A673 (cell line): Measurements from ENCODE around the gene ORM2. TPM values are rescaled to one million over a fixed set of nuclear protein-coding genes. Genes with fewer than 3 reads are reported as not detected.

Source experiments
- BruUV-seq: library from RNA; stranded (reverse); fragments of 400-500 nt; replicated peaks from 2 replicates; lab custom pipeline; 2021; lab: Mats Ljungman, UMichigan
- CTCF ChIA-PET: fragments of 300-600 bp; sonication (Branson Sonifier 250); formaldehyde crosslinking; loops from one replicate; lab custom pipeline; 2022; ENCODE audit warnings: antibody characterized with exemption; lab: Charles Lee
- POLR2A ChIA-PET: fragments of 300-600 bp; sonication (Branson Sonifier 250); formaldehyde crosslinking; loops from one replicate; lab custom pipeline; 2022; ENCODE audit warnings: antibody characterized with exemption; ENCODE audit not compliant: low non-redundant PET; lab: Charles Lee
- DNase-seq: peaks from one replicate; pipeline ENCODE4 v3.0.0-alpha.2; 2015; ENCODE audit warnings: low spot score
- H3K27ac ChIP-seq: fragments of 200-600 bp; sonication (generic); 2 replicates; pipeline ENCODE4 v1.5.1; 2016; ENCODE audit warnings: mixed run types, low read depth, mild to moderate bottlenecking, mixed read lengths, antibody characterized with exemption, low read length; ENCODE audit not compliant: poor library complexity, severe bottlenecking
- H3K27me3 ChIP-seq: fragments of 200-600 bp; sonication (generic); replicated peaks from 2 replicates; pipeline ENCODE4 v1.6.1; 2017; ENCODE audit warnings: mixed run types, low read depth, mild to moderate bottlenecking, mixed read lengths, antibody characterized with exemption, low read length; ENCODE audit not compliant: insufficient read depth, poor library complexity
- H3K36me3 ChIP-seq: fragments of 200-600 bp; sonication (generic); 2 replicates; pipeline ENCODE4 v1.6.1; 2016; ENCODE audit warnings: mixed run types, mild to moderate bottlenecking, mixed read lengths, antibody characterized with exemption, low read length; ENCODE audit not compliant: insufficient read depth, poor library complexity, severe bottlenecking
- H3K4me1 ChIP-seq: fragments of 200-600 bp; sonication (generic); 2 replicates; pipeline ENCODE4 v1.6.1; 2017; ENCODE audit warnings: mixed run types, mild to moderate bottlenecking, mixed read lengths, antibody characterized with exemption, low read length; ENCODE audit not compliant: insufficient read depth, poor library complexity, severe bottlenecking
- H3K4me3 ChIP-seq: fragments of 200-600 bp; sonication (generic); 2 replicates; pipeline ENCODE4 v1.5.1; 2016; ENCODE audit warnings: low read depth, mixed run types, mild to moderate bottlenecking, mixed read lengths, low read length; ENCODE audit not compliant: poor library complexity, severe bottlenecking
- H3K9me3 ChIP-seq: fragments of 200-600 bp; sonication (generic); 2 replicates; pipeline ENCODE4 v1.6.1; 2016; ENCODE audit warnings: mixed run types, low read depth, mild to moderate bottlenecking, mixed read lengths, antibody characterized with exemption, low read length; ENCODE audit not compliant: poor library complexity, severe bottlenecking
- CTCF ChIP-seq: fragments of 300-800, 200-600 bp; sonication (generic); conservative IDR thresholded peaks from 2 replicates; pipeline ENCODE4 v1.5.1; 2017; ENCODE audit warnings: low read depth, mild to moderate bottlenecking, antibody characterized with exemption, low read length, moderate library complexity, mixed read lengths
- EZH2 ChIP-seq: fragments of 200-600 bp; sonication (generic); IDR thresholded peaks from 2 replicates; pipeline ENCODE4 v1.6.1; 2017; ENCODE audit warnings: borderline replicate concordance, low read depth, mild to moderate bottlenecking, mixed read lengths, antibody characterized with exemption, low read length; ENCODE audit not compliant: poor library complexity, severe bottlenecking
- intact Hi-C: fragments of 100-400 bp; cut with micrococcal nuclease; formaldehyde crosslinking; loops from one replicate; pipeline ENCODE4 v1.10.0; 2022; ENCODE audit not compliant: unreplicated experiment
- total RNA-seq: library from RNA; stranded (reverse); gene quantifications from 2 replicates; pipeline ENCODE4 v1.2.3, GENCODE V29; 2021

ORM2 gene
- total RNA-seq, 1 experiment from 2014 or later, result not detected

DNA sequence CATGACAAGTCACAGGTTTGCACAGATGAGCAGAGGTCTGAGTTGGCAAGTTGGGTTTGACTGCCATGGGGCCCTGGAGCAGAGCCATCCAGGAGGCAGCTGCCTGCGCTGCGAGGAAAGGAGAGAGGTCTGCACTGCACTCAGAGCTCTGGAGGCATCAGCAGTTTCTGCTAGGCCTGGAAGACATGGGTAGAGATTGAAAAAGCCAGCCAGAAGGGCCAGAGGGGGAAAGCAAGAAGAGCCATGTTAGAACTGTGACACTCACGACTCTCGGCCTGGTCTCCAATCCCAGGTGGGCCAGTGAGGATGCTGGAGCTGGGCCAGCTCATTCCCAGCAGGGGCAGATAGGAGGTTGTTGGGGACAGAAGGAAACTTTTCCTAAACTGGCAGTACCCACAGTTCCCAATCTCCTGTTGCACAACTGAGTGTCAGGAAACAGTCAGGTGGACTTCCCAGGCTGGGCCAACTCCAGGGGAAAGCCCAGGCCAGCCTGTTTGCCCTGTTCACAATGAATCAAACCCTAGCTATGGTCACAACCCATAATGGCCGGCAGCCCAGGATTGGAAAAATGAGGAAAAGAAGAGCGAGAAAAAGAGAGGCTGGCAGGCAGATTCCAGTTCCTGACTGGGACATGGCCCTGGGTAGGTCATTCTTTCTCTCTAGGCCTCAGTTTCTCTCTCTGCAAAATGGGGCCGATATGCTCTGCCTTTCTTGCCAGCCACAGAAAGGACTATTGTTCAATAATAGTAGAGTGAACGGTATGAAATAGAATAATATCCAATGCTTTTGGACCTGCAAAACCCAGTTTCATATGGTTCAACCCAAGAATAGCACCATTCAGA, 14.6 kb upstream of the ORM2 start:
- H3K4me1 ChIP-seq, result peaks cover 4% of the 10 kb centered on the region
- DNase-seq, result no peak
- H3K4me3 ChIP-seq, result no peak overlapping the region
- H3K27ac ChIP-seq, result no peak overlapping the region
- CTCF ChIA-PET, result interaction anchor here (1.1 kb wide), 1 partner anchor 24 kb away, joined by 3 read pairs; no protein-coding TSS in a partner anchor
- intact Hi-C loops, result no loop called here
- no peaks in the 10 kb centered on the region for H3K27me3 ChIP-seq
- TF ChIP-seq CTCF, result no peak
- TF ChIP-seq EZH2, result no peak
- no peaks in the 10 kb centered on the region for H3K36me3 ChIP-seq
- BruUV-seq, result no TSS peak
- POLR2A ChIA-PET, result no interaction called here
- no peaks in the 10 kb centered on the region for H3K9me3 ChIP-seq

GRCh38 chr9:114315723-114316363, 13.8 kb upstream of the ORM2 start:
- DNase-seq, result no peak
- ChIA-PET POLR2A (no interaction called here), CTCF (no interaction called here)
- Histone ChIP-seq H3K36me3 (no peaks in the 10 kb centered on the region), H3K4me1 (peaks cover 4% of the 10 kb centered on the region), H3K27me3 (no peaks in the 10 kb centered on the region), H3K9me3 (no peaks in the 10 kb centered on the region), H3K4me3 (no peak overlapping the region), H3K27ac (no peak overlapping the region)
- no peak for TF ChIP-seq EZH2
- TF ChIP-seq CTCF, result no peak
- BruUV-seq, result no TSS peak
- intact Hi-C loops, result no loop called here

DNA sequence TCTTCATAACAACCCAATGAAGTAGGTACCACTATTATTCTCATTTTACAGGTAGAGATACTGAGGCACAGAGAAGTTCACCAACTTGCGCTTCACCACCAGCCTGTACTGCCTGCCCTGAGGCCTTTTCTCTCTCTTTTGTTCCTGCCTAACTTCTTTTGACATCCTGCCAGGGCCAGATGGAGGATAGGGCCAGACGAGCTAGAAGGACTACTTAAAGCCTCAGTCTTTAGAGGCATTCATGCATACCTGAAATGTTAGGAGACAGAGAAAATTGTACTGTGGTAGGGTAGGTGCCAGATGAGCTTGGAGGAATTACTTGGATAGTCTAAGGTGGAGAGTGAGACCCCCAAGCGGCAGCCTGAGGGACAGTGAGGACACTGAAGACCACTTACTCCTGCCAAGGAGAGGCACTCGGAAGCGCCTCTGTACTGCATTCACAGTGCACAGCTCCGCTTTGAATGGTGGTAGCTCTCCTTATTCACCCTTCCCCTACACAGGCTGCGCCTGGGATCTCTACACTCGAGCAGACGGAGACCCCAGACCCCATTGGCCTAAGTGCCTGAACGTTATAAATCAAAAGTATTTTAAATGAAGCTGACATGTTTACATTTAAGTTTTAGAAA, 13.0 kb upstream of the ORM2 start:
- no peaks in the 10 kb centered on the region for H3K27me3 ChIP-seq
- BruUV-seq, result no TSS peak
- peaks cover 4% of the 10 kb centered on the region for H3K4me1 ChIP-seq
- no peak overlapping the region for H3K4me3 ChIP-seq
- DNase-seq, result no peak
- TF ChIP-seq EZH2, result no peak
- TF ChIP-seq CTCF, result no peak
- ChIA-PET POLR2A (no interaction called here), CTCF (no interaction called here)
- H3K36me3 ChIP-seq, result no peaks in the 10 kb centered on the region
- no peaks in the 10 kb centered on the region for H3K9me3 ChIP-seq
- intact Hi-C loops, result no loop called here
- H3K27ac ChIP-seq, result no peak overlapping the region
